SK-N-SH (cell line): Measurements from ENCODE around the gene TANC2. TPM values are rescaled to one million over a fixed set of nuclear protein-coding genes. Genes with fewer than 3 reads are reported as not detected.

Experiments used
- CTCF ChIA-PET: fragments of 300-600, 350-600 bp; formaldehyde crosslinking; extraction: SDS; loops from one replicate; lab custom pipeline; 2021; lab: Yijun Ruan, JAX
- POLR2A ChIA-PET: fragments of 350-600 bp; sonication (Branson Sonifier 250); formaldehyde crosslinking; extraction: SDS; loops from one replicate; lab custom pipeline; 2020; ENCODE audit warnings: antibody characterized with exemption, inconsistent platforms; lab: Yijun Ruan, JAX
- DNase-seq: peaks from one replicate; pipeline ENCODE4 v3.0.0; 2012
- H2AFZ ChIP-seq: fragments of 200-600 bp; sonication (generic); 2 replicates; pipeline ENCODE4 v1.8.1; 2016; ENCODE audit warnings: antibody characterized with exemption, mild to moderate bottlenecking, low read depth
- H3F3A ChIP-seq: fragments of 200-600 bp; sonication (generic); replicated peaks from 2 replicates; pipeline ENCODE3; 2016; ENCODE audit warnings: antibody characterized with exemption, mild to moderate bottlenecking; ENCODE audit not compliant: insufficient read depth
- H3K27ac ChIP-seq, 2 experiments: fragments of 200-500 bp in 1 of 2; fragments of 200-600 bp in 1 of 2; sonication (Bioruptor generic) in 1 of 2; sonication (generic), shearing (Covaris generic) in 1 of 2; 2 replicates each; pipeline versions ENCODE4 v1.5.1 to v1.6.1; 2014 to 2016; ENCODE audit warnings: low read depth in 2 of 2, inconsistent platforms in 1 of 2, low read length in 1 of 2, mild to moderate bottlenecking in 1 of 2, mixed read lengths in 1 of 2
- H3K27me3 ChIP-seq: fragments of 200-600 bp; sonication (generic), shearing (Covaris generic); 2 replicates; pipeline ENCODE4 v1.6.1; 2016; ENCODE audit warnings: mixed run types; ENCODE audit not compliant: insufficient read depth
- H3K36me3 ChIP-seq, 2 experiments: fragments of 200-500 bp in 1 of 2; fragments of 200-600 bp in 1 of 2; sonication (Bioruptor generic) in 1 of 2; sonication (generic) in 1 of 2; replicated peaks in 1 of 2; 2 replicates each; pipeline versions ENCODE3 to v1.5.1; 2014 to 2016; ENCODE audit warnings: low read length in 1 of 2, mild to moderate bottlenecking in 1 of 2; ENCODE audit not compliant: insufficient read depth in 2 of 2, control insufficient read depth in 1 of 2
- H3K4me1 ChIP-seq, 2 experiments: fragments of 200-500 bp in 1 of 2; fragments of 200-600 bp in 1 of 2; sonication (Bioruptor generic) in 1 of 2; sonication (generic), shearing (Covaris generic) in 1 of 2; 2 replicates each; pipeline versions ENCODE4 v1.5.1 to v1.6.1; 2014 to 2016; ENCODE audit warnings: low read depth in 1 of 2, low read length in 1 of 2, mixed run types in 1 of 2; ENCODE audit not compliant: insufficient read depth in 2 of 2, control insufficient read depth in 1 of 2
- H3K4me2 ChIP-seq: fragments of 200-600 bp; sonication (generic), shearing (Covaris generic); 2 replicates; pipeline ENCODE4 v1.6.1; 2017; ENCODE audit warnings: mixed run types
- H3K4me3 ChIP-seq, 2 experiments: fragments of 200-500 bp in 1 of 2; fragments of 200-600 bp in 1 of 2; sonication (Bioruptor generic) in 1 of 2; sonication (generic), shearing (Covaris generic) in 1 of 2; 2 replicates each; pipeline versions ENCODE4 v1.5.1 to v1.8.1; 2014 to 2016; ENCODE audit warnings: low read depth in 2 of 2, inconsistent platforms in 1 of 2, low read length in 1 of 2, mild to moderate bottlenecking in 1 of 2, mixed read lengths in 1 of 2, moderate library complexity in 1 of 2
- H3K79me2 ChIP-seq: fragments of 200-600 bp; sonication (generic); 2 replicates; pipeline ENCODE4 v1.8.1; 2017; ENCODE audit warnings: mild to moderate bottlenecking; ENCODE audit not compliant: insufficient read depth
- H3K9ac ChIP-seq: fragments of 200-600 bp; sonication (generic); 2 replicates; pipeline ENCODE4 v1.6.1; 2017; ENCODE audit warnings: mixed run types
- H3K9me2 ChIP-seq: fragments of 200-600 bp; sonication (generic); 2 replicates; pipeline ENCODE4 v1.6.1; 2017; ENCODE audit warnings: mixed run types
- H3K9me3 ChIP-seq: fragments of 200-600 bp; sonication (generic); 2 replicates; pipeline ENCODE4 v1.6.1; 2017; ENCODE audit warnings: mixed run types, mild to moderate bottlenecking, moderate library complexity
- H4K20me1 ChIP-seq: fragments of 200-600 bp; sonication (generic); 2 replicates; pipeline ENCODE4 v1.6.1; 2017; ENCODE audit warnings: mild to moderate bottlenecking, mixed run types; ENCODE audit not compliant: insufficient read depth
- CHD2 ChIP-seq: fragments of 150-350 bp; IDR thresholded peaks from 2 replicates; pipeline ENCODE4 v1.6.1; 2018; ENCODE audit warnings: low read length; ENCODE audit not compliant: partially characterized antibody
- ELF1 ChIP-seq: IDR thresholded peaks from 2 replicates; pipeline ENCODE4 v1.4.0; 2012
- EP300 ChIP-seq, 2 experiments: IDR thresholded peaks; 2 replicates each; pipeline versions ENCODE4 v1.4.0 to v1.6.1; 2012; ENCODE audit warnings: borderline replicate concordance in 1 of 2, low read depth in 1 of 2, low read length in 1 of 2
- EZH2phosphoT487 ChIP-seq: fragments of 200-600 bp; sonication (generic); IDR thresholded peaks from 2 replicates; pipeline ENCODE4 v1.6.1; 2017; ENCODE audit warnings: low read depth, mixed run types, mild to moderate bottlenecking, antibody characterized with exemption, moderate library complexity, borderline replicate concordance
- FOSL2 ChIP-seq: IDR thresholded peaks from 2 replicates; pipeline ENCODE4 v1.4.0; 2012; ENCODE audit warnings: low read depth, mild to moderate bottlenecking, moderate library complexity, borderline replicate concordance
- FOXJ3 ChIP-seq: sonication (generic); formaldehyde crosslinking; IDR thresholded peaks from 2 replicates; pipeline ENCODE4 v1.5.1; 2020; ENCODE audit warnings: mild to moderate bottlenecking, missing genetic modification reagents
- FOXM1 ChIP-seq: IDR thresholded peaks from 2 replicates; pipeline ENCODE4 v1.4.0; 2012; ENCODE audit warnings: low read depth, mild to moderate bottlenecking
- GATA2 ChIP-seq: sonication (generic); formaldehyde crosslinking; IDR thresholded peaks from 2 replicates; pipeline ENCODE4 v1.5.0; 2020; ENCODE audit warnings: mild to moderate bottlenecking, missing genetic modification reagents
- IRF3 ChIP-seq: fragments of 150-350 bp; IDR thresholded peaks from 2 replicates; pipeline ENCODE4 v1.6.1; 2016; ENCODE audit warnings: mild to moderate bottlenecking, low read depth, low read length
- MAX ChIP-seq: IDR thresholded peaks from 2 replicates; pipeline ENCODE4 v1.4.0; 2012; ENCODE audit warnings: low read depth
- NFIC ChIP-seq: IDR thresholded peaks from 2 replicates; pipeline ENCODE4 v1.4.0; 2012; ENCODE audit warnings: borderline replicate concordance
- POLR2AphosphoS5 ChIP-seq: IDR thresholded peaks from 2 replicates; pipeline ENCODE4 v1.6.1; 2012; ENCODE audit warnings: low read depth, low read length
- RAD21 ChIP-seq: IDR thresholded peaks from 2 replicates; pipeline ENCODE4 v1.6.1; 2012; ENCODE audit warnings: mild to moderate bottlenecking, low read length
- RCOR1 ChIP-seq: fragments of 150-350 bp; IDR thresholded peaks from 2 replicates; pipeline ENCODE4 v1.6.1; 2017; ENCODE audit warnings: antibody characterized with exemption, low read length
- REST ChIP-seq: IDR thresholded peaks from 2 replicates; pipeline ENCODE4 v1.6.1; 2012; ENCODE audit warnings: mild to moderate bottlenecking, low read depth, low read length, moderate library complexity
- SMC3 ChIP-seq: IDR thresholded peaks from 2 replicates; pipeline ENCODE4 v1.6.1; 2012; ENCODE audit warnings: low read depth, low read length, improper control_type of control experiment
- TAF1 ChIP-seq: IDR thresholded peaks from 2 replicates; pipeline ENCODE4 v1.6.1; 2012; ENCODE audit warnings: low read depth, mild to moderate bottlenecking, low read length, moderate library complexity, borderline replicate concordance
- TCF12 ChIP-seq: IDR thresholded peaks from 2 replicates; pipeline ENCODE4 v1.4.0; 2012
- USF2 ChIP-seq: fragments of 150-350 bp; IDR thresholded peaks from 2 replicates; pipeline ENCODE4 v1.6.1; 2017; ENCODE audit warnings: antibody characterized with exemption, low read length, low read depth, borderline replicate concordance
- YY1 ChIP-seq: IDR thresholded peaks from 2 replicates; pipeline ENCODE4 v1.4.0; 2012; ENCODE audit warnings: low read depth, mild to moderate bottlenecking
- ZBTB33 ChIP-seq: IDR thresholded peaks from 2 replicates; pipeline ENCODE4 v1.4.0; 2012; ENCODE audit warnings: low read depth, borderline replicate concordance
- WGBS: methylation state at CpG from one replicate; pipeline ENCODE4 v1.1.6; 2017; ENCODE audit warnings: low lambda C conversion rate; 5-methylcytosine and 5-hydroxymethylcytosine counted together
- polyA plus RNA-seq, 3 experiments: library from polyadenylated mRNA; depleted of rRNA; stranded (reverse); fragments of >200 nt; gene quantifications; 2 replicates each; pipeline ENCODE4 v1.2.3, GENCODE V29; 2012

Gene TANC2
- polyA plus RNA-seq, 1 of the 3 experiments (the other 2 are of a cell fraction), result 23.0 TPM

GRCh38 chr17:62981933-62982332 is 15.9 kb downstream of the TANC2 start:
- Histone ChIP-seq H3K4me2 (no peak overlapping the region), H4K20me1 (peaks cover 95% of the 10 kb centered on the region), H3K36me3 (peaks cover 3 to 42% of the 10 kb centered on the region in 2 experiments)
- WGBS, result 91% methylated on average over 2 of the region's 2 CpGs
- no peak for TF ChIP-seq EP300 (IDR thresholded peaks at IDR 0.05; ENCODE audit: borderline replicate concordance in 1 of 2, low read depth in 1 of 2, low read length in 1 of 2)
- no peak for TF ChIP-seq YY1
- TF ChIP-seq IRF3, result no peak
- TF ChIP-seq, all 33 proteins: peak for 0
- DNase-seq, result no peak
- peaks cover 16% of the 10 kb centered on the region for H3F3A ChIP-seq
- H2AFZ ChIP-seq, result no peak overlapping the region
- peaks cover 40% of the 10 kb centered on the region for H3K9me3 ChIP-seq
- no peak overlapping the region for H3K9ac ChIP-seq
- H3K27me3 ChIP-seq, result no peaks in the 10 kb centered on the region
- no peaks in the 10 kb centered on the region for H3K9me2 ChIP-seq
- H3K79me2 ChIP-seq, result peaks cover 100% of the 10 kb centered on the region
- H3K4me3 ChIP-seq, result no peak overlapping the region
- H3K27ac ChIP-seq, result no peak overlapping the region
- peaks cover 0 to 10% of the 10 kb centered on the region in 2 experiments; a peak in 1 of 4 replicates for H3K4me1 ChIP-seq
- CTCF ChIA-PET, result interaction anchor here (1.1 to 3.9 kb wide), 5 partner anchors 14 to 424 kb away, joined by 3 to 26 read pairs (median 6); no protein-coding TSS in a partner anchor
- POLR2A ChIA-PET, result no interaction called here

GRCh38 chr17:62984801-62985200 is 18.8 kb downstream of the TANC2 start:
- no peaks in the 10 kb centered on the region for H3K9me2 ChIP-seq
- peaks cover 29% of the 10 kb centered on the region for H3K9me3 ChIP-seq
- 98% methylated on average over 1 of the region's 1 CpG for WGBS
- peaks cover 100% of the 10 kb centered on the region for H3K79me2 ChIP-seq
- CTCF ChIA-PET, result interaction anchor here (0.9 to 1.1 kb wide), 2 partner anchors 9 to 74 kb away, joined by 3 read pairs; no protein-coding TSS in a partner anchor
- no peak overlapping the region for H3K27ac ChIP-seq
- DNase-seq, result no peak
- H4K20me1 ChIP-seq, result peaks cover 97% of the 10 kb centered on the region
- peaks cover 0 to 18% of the 10 kb centered on the region in 2 experiments; a peak in 1 of 4 replicates for H3K4me1 ChIP-seq
- H3K4me3 ChIP-seq, result no peak overlapping the region
- H3K36me3 ChIP-seq, result peaks cover 0 to 26% of the 10 kb centered on the region in 2 experiments
- no peak overlapping the region for H3K4me2 ChIP-seq
- no peak overlapping the region for H2AFZ ChIP-seq
- H3K9ac ChIP-seq, result no peak overlapping the region
- H3F3A ChIP-seq, result peaks cover 20% of the 10 kb centered on the region
- POLR2A ChIA-PET, result no interaction called here
- no peaks in the 10 kb centered on the region for H3K27me3 ChIP-seq
- TF ChIP-seq MAX (no peak), EZH2phosphoT487 (no peak), SMC3 (no peak), FOXJ3 (no peak), REST (no peak), ZBTB33 (no peak), FOXM1 (no peak), ELF1 (no peak), NFIC (no peak), YY1 (no peak), RAD21 (no peak), TCF12 (no peak), CHD2 (no peak), FOSL2 (no peak), RCOR1 (no peak), USF2 (no peak), TAF1 (no peak), POLR2AphosphoS5 (no peak), GATA2 (no peak)
